GM21825 (cell line): ENCODE data around the gene PROS1.

Experiments used
- ATAC-seq: cut with Tn5 transposase; IDR thresholded peaks from one replicate; pipeline ENCODE4 v1.9.1; 2021; ENCODE audit warnings: mild to moderate bottlenecking, moderate library complexity; ENCODE audit not compliant: unreplicated experiment

The PROS1 gene

GRCh38 chr3:93973131-93974126 lies at the start of gene PROS1:
TSS of gene PROS1 (minus strand) at chr3:93973896. CDS start at chr3:93973749, 147 bp downstream.
- ATAC-seq, result peak; percentile 93

- ATAC-seq, result no peak
Observed at GRCh38 chr3:94020293-94020692, 46.6 kb upstream of the PROS1 start.

DNA sequence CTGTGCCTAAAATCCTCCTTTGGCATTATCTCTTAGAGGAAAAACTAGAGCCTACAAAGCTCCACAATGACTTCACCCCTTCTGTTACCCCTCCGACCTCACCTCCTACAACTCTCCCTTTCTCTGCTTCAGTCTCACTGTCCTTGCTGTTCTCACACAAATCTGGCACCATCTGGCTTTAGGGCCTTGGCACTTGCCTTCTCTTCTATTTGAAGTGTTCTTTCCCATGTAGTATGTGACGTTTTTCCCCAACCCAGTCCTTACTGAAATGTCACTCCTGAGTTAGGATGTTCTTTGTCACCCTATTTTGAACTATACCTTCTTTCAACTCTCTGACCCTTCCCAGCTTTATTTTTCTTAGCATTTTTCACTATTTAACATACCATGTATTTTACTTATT lies 46.0 kb upstream of the PROS1 start:
- ATAC-seq, result no peak

DNA sequence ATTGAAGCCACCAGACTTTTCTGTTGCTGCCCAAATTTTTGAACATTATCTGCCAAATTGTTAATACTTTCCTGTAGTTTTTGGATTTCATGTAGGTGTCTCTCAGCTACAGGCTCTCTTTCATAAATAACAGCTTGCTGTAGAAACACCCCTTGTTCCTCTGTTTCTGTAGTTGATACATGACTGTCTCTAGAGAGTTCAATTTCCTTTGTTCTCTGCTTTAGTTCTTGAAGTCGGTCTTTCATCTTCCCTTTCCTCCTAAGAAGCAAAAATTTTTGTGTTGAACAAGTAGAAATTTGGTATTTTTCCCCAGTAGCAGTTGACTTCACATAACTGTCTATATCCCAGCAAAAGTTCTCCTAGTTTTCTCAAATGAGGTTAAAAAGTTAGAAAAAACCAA lies 41.3 kb upstream of the PROS1 start:
- no peak for ATAC-seq

- no peak for ATAC-seq
Observed at GRCh38 chr3:94012185-94012584, 38.5 kb upstream of the PROS1 start.

GRCh38 chr3:94011233-94011711 lies 37.6 kb upstream of the PROS1 start:
- ATAC-seq, result no peak

DNA sequence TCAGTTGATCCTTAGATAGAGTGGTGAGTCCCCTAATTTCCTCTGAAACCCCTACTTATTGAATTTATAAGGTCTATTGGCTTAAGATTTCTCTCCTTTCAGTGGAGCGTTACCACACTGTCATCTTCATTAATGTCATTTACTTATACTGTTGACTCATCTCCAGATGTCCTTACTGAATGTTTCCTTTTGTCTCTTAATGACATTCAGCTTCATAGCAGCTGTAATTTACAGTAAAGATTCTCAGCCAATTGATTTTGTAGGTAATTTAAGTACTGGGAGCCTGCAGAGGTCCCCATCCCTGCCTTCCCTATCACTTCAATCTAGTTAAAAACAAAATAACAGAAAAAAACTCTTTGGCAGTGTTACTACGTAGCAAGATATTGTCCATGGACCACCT lies 35.9 kb upstream of the PROS1 start:
- no peak for ATAC-seq

- ATAC-seq, result no peak
Observed at GRCh38 chr3:94008253-94008652, 34.6 kb upstream of the PROS1 start.

GRCh38 chr3:94004301-94004910 lies 30.7 kb upstream of the PROS1 start:
- peak; percentile 91 for ATAC-seq

- no peak for ATAC-seq
Observed at GRCh38 chr3:94001827-94002495, 28.3 kb upstream of the PROS1 start.

DNA sequence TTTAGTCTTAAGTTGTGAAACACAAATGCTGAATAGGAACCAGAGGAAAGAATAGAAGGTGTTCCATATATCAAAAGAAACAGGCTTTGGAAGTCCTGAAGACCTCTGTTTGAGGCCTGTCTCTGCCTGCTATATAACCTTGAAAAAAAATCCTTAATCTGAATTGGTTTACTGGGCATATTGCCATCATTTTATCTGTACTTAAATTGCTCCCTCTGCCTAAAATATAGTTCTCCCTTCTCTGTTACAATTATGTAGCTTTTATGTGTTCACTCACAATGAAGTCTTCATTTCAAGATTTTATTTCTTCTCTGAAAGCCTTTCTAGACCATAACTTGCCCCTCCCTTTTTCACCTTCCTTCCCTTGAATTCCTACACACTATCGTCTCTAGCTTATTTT lies 27.5 kb upstream of the PROS1 start:
- no peak for ATAC-seq

- ATAC-seq, result no peak
Observed at GRCh38 chr3:93994056-93994455, 20.4 kb upstream of the PROS1 start.

DNA sequence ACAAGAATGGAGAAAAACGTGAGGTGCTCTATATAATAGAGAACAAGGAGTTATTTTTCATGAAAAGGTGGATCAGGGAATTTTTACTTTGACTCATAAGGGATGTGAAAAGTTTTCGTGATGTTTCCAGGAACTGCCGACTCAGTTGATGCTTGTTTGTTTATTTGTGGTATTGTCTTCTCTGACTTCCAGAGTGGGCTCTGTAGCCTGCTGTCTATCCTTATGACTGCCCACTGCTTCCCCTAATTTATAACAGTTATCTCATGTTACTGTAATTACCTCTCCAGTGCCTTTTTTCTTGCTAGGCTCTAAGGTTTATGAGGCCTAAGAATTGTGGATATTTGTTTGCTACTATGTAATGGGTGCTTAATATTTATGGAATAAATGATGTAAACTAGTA lies 18.5 kb upstream of the PROS1 start:
- ATAC-seq, result no peak

GRCh38 chr3:93991631-93992030 lies 17.9 kb upstream of the PROS1 start:
- no peak for ATAC-seq

- ATAC-seq, result no peak
Observed at GRCh38 chr3:93989241-93989640, 15.5 kb upstream of the PROS1 start.

GRCh38 chr3:93988764-93989163 lies 15.1 kb upstream of the PROS1 start:
- no peak for ATAC-seq

GRCh38 chr3:93988283-93988682 lies 14.6 kb upstream of the PROS1 start:
- ATAC-seq, result no peak

DNA sequence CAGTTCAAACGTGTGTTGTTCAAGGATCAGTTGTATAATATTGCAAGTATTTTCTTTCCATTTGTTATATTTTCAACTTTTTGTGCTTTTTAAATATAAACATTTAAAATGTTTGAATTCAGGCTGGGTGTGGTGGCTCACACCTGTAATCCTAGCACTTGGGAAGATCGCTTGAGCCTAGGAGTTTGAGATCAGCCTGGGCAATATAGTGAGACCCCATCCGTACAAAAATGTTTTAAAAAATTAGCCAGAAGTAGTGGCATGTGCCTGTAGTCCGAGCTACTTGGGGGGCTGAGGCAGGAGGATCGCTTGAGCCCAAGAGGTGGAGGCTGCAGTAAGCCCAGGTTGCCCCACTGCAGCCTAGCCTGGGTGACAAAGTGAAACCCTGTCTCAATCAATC lies 10.9 kb upstream of the PROS1 start:
- ATAC-seq, result no peak

DNA sequence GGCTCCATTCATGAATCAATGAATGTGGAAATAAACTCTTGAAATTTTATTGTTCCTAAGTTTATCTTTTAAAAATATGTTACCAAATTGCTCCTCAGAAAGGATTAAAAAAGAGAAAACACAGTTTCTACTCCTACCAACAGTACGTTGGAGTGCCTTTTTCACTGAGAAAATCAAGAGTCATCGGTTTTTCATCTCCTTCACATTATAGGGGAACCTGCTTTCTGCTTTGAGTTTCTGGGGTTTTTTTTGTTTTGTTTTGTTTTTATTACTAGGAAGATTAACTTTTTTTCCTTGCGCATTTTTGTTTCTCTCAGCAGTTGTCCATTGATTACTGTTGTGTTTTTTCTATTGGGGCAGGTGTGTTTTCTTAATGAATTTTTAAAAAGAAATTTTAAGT lies 9.7 kb upstream of the PROS1 start:
- ATAC-seq, result no peak

GRCh38 chr3:93981649-93982048 lies 8.0 kb upstream of the PROS1 start:
- no peak for ATAC-seq

DNA sequence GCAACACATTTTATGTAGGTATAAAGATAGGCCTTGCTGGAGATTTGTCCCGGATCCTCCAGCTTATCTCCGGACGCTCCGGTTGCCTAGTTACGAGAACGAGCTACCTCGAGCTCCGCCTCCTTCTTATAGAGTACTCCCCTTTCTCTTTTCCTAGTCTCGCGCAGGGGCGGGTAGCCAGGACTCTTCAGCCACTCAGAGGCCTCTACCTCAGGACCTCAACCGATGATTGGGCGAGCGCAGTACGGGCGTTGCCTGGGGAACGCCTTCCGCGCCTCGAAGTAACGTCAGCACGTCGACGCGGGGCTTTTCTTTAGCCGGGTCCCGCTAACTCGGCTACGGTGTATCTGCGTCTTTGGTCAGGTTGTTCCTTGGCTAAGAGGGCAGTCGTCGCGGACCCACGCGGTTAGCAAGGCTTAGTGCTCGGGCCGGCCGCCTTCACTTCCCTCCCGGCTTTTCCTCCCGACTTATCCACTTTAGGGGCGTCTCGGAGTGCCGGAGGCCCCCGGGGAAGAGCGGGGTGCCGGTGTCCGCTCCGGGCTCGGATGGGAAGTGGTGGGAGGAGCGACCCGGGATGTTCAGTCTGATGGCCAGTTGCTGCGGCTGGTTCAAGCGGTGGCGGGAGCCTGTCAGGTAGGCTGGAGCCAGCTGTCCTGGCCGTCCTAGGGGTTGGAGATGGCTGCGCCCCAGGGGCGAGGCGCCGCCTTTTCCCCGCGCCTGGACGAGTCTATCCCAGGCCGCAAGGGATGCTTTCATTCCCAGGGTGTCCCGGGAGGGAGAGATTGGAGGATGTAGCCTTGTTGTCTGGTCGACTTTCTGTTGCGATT lies 6.4 kb upstream of the PROS1 start, which contains the start of gene ARL13B:
Gene ARL13B, plus strand, starts transcription at position 306 of the 827 bp plus-strand sequence. Its CDS starts 269 bp downstream, at position 575.
- peak; percentile 100 for ATAC-seq
